HCT116 (cell line): ENCODE measurements around the gene MUC22. TPM values are rescaled to one million over a fixed set of nuclear protein-coding genes. Genes with fewer than 3 reads are reported as not detected.
A peak's percentile ranks its signal among the peaks of the same experiment; 100 is the strongest.

Source experiments
- ATAC-seq: fragments of 200-7000 bp; cut with Tn5 transposase; 2 replicates; pipeline ENCODE4 v1.9.1; 2020; ENCODE audit warnings: mild to moderate bottlenecking, moderate library complexity
- BruUV-seq: library from RNA; stranded (reverse); fragments of 400-500 nt; replicated peaks from 2 replicates; lab custom pipeline; 2021; lab: Mats Ljungman, UMichigan
- CTCF ChIA-PET: fragments of 300-600 bp; sonication (Branson Sonifier 250); formaldehyde crosslinking; loops from one replicate; lab custom pipeline; 2021; ENCODE audit warnings: antibody characterized with exemption; lab: Charles Lee
- POLR2A ChIA-PET: fragments of 300-600, 350-600 bp; sonication (Branson Sonifier 250); formaldehyde crosslinking; loops from one replicate; lab custom pipeline; 2021; ENCODE audit warnings: antibody characterized with exemption; lab: Charles Lee
- RAD21 ChIA-PET, 2 experiments: fragments of 300-600 bp; sonication (Branson Sonifier 250); formaldehyde crosslinking; loops; one replicate each; lab custom pipeline; 2023; ENCODE audit warnings: low total read pairs in 2 of 2; ENCODE audit not compliant: uncharacterized antibody in 2 of 2, unreplicated experiment in 2 of 2, low non-redundant PET in 1 of 2; lab: Charles Lee
- DNase-seq: peaks from one replicate; pipeline ENCODE4 v3.0.0-alpha.2; 2010; ENCODE audit warnings: low read depth, low spot score
- H2AFZ ChIP-seq: fragments of 200-600 bp; shearing (Covaris generic), sonication (generic); 2 replicates; pipeline ENCODE4 v1.6.1; 2017; ENCODE audit warnings: low read depth, mixed run types, mixed read lengths, antibody characterized with exemption, low read length; ENCODE audit not compliant: poor library complexity, severe bottlenecking
- H3K27ac ChIP-seq: 2 replicates; pipeline ENCODE4 v1.5.1; 2012; ENCODE audit warnings: low read depth, low read length
- H3K27me3 ChIP-seq: fragments of 200-600 bp; sonication (generic); 2 replicates; pipeline ENCODE4 v1.6.1; 2016; ENCODE audit warnings: mixed run types, low read length, mixed read lengths; ENCODE audit not compliant: insufficient read depth
- H3K36me3 ChIP-seq, 2 experiments: fragments of 200-500 bp in 1 of 2; fragments of 200-600 bp in 1 of 2; sonication (Bioruptor generic) in 1 of 2; sonication (generic) in 1 of 2; 2 replicates each; pipeline versions ENCODE4 v1.5.1 to v1.6.1; 2014 to 2016; ENCODE audit warnings: low read length in 2 of 2, inconsistent platforms in 1 of 2, mixed read lengths in 1 of 2, mixed run types in 1 of 2; ENCODE audit not compliant: insufficient read depth in 2 of 2, control insufficient read depth in 1 of 2
- H3K4me1 ChIP-seq, 2 experiments: fragments of 200-600 bp in 1 of 2; sonication (generic) in 1 of 2; 2 replicates each; pipeline versions ENCODE4 v1.5.1 to v1.6.1; 2012 to 2017; ENCODE audit warnings: low read length in 2 of 2, inconsistent platforms in 1 of 2, mild to moderate bottlenecking in 1 of 2, mixed read lengths in 1 of 2, mixed run types in 1 of 2, moderate library complexity in 1 of 2; ENCODE audit not compliant: insufficient read depth in 2 of 2, control insufficient read depth in 1 of 2
- H3K4me2 ChIP-seq: fragments of 200-600 bp; sonication (generic); 2 replicates; pipeline ENCODE4 v1.6.1; 2017; ENCODE audit warnings: mixed run types, low read length, mixed read lengths
- H3K4me3 ChIP-seq, 2 experiments: fragments of 200-600 bp in 1 of 2; sonication (generic) in 1 of 2; replicated peaks in 1 of 2; 2 replicates each; pipeline ENCODE4 v1.5.1; 2011 to 2016; ENCODE audit warnings: low read length in 2 of 2, control low read depth in 1 of 2, low read depth in 1 of 2, mild to moderate bottlenecking in 1 of 2, mixed read lengths in 1 of 2, mixed run types in 1 of 2
- H3K79me2 ChIP-seq: fragments of 200-600 bp; sonication (generic); 2 replicates; pipeline ENCODE4 v1.6.1; 2017; ENCODE audit warnings: mild to moderate bottlenecking, mixed run types, low read length, moderate library complexity, mixed read lengths; ENCODE audit not compliant: insufficient read depth
- H3K9ac ChIP-seq: fragments of 200-600 bp; sonication (generic); 2 replicates; pipeline ENCODE4 v1.6.1; 2016; ENCODE audit warnings: low read length, mixed read lengths
- H3K9me2 ChIP-seq: fragments of 200-600 bp; sonication (generic), shearing (Covaris generic); 2 replicates; pipeline ENCODE4 v1.6.1; 2017; ENCODE audit warnings: mixed run types, mild to moderate bottlenecking, moderate library complexity; ENCODE audit not compliant: insufficient read depth
- H3K9me3 ChIP-seq, 2 experiments: fragments of 200-500 bp in 1 of 2; fragments of 200-600 bp in 1 of 2; sonication (Bioruptor generic) in 1 of 2; sonication (generic) in 1 of 2; 2 replicates each; pipeline ENCODE4 v1.6.1; 2014 to 2017; ENCODE audit warnings: low read length in 2 of 2, mixed read lengths in 2 of 2, inconsistent platforms in 1 of 2, low read depth in 1 of 2, mild to moderate bottlenecking in 1 of 2, mixed run types in 1 of 2, moderate library complexity in 1 of 2; ENCODE audit not compliant: control insufficient read depth in 1 of 2, insufficient read depth in 1 of 2
- H4K20me1 ChIP-seq: fragments of 200-600 bp; sonication (generic), shearing (Covaris generic); 2 replicates; pipeline ENCODE4 v1.6.1; 2017; ENCODE audit warnings: mixed run types, mild to moderate bottlenecking, moderate library complexity; ENCODE audit not compliant: insufficient read depth
- CBX3 ChIP-seq: IDR thresholded peaks from 2 replicates; pipeline ENCODE4 v1.6.1; 2012; ENCODE audit warnings: low read depth
- CTCF ChIP-seq, 3 experiments: fragments of 200-600 bp in 1 of 3; sonication (generic) in 1 of 3; IDR thresholded peaks in 2 of 3; conservative IDR thresholded peaks in 1 of 3; 2 replicates each; pipeline ENCODE4 v1.5.1; 2012 to 2017; ENCODE audit warnings: low read depth in 2 of 3, low read length in 2 of 3, antibody characterized with exemption in 1 of 3, borderline replicate concordance in 1 of 3, control low read depth in 1 of 3, mild to moderate bottlenecking in 1 of 3, mixed read lengths in 1 of 3, mixed run types in 1 of 3, moderate library complexity in 1 of 3; ENCODE audit not compliant: insufficient read depth in 1 of 3
- EGR1 ChIP-seq: IDR thresholded peaks from 2 replicates; pipeline ENCODE4 v1.6.1; 2012; ENCODE audit warnings: low read depth
- RAD21 ChIP-seq: IDR thresholded peaks from 2 replicates; pipeline ENCODE4 v1.6.1; 2012; ENCODE audit warnings: low read depth, mild to moderate bottlenecking
- SRF ChIP-seq: IDR thresholded peaks from 2 replicates; pipeline ENCODE4 v1.6.1; 2012; ENCODE audit warnings: low read depth
- TCF7L2 ChIP-seq: IDR thresholded peaks from 2 replicates; pipeline ENCODE4 v1.7.0; 2011; ENCODE audit warnings: borderline replicate concordance, inconsistent platforms; ENCODE audit not compliant: insufficient read depth, insufficient read length; ENCODE audit errors: extremely low read depth
- intact Hi-C: fragments of 100-400 bp; cut with micrococcal nuclease; formaldehyde crosslinking; loops from 2 replicates; pipeline ENCODE4 v1.10.0; 2022
- total RNA-seq: library from RNA; stranded (reverse); gene quantifications from one replicate; pipeline ENCODE4 v1.2.1, GENCODE V29; 2021; ENCODE audit not compliant: unreplicated experiment

The MUC22 gene
- total RNA-seq, 1 experiment from 2014 or later, result not detected

GRCh38 chr6:31083742-31084354 lies 73.6 kb downstream of the MUC22 start:
- peak overlapping the region; percentile 73 for H2AFZ ChIP-seq
- peak; percentile 35 to 57 (median 47); a peak in 5 of 6 replicates for TF ChIP-seq CTCF (IDR thresholded peaks at IDR 0.05 in 2 of 3, conservative IDR thresholded peaks at IDR 0.05 in 1 of 3; ENCODE audit: borderline replicate concordance in 1 of 3, insufficient read depth in 1 of 3, low read depth in 2 of 3, low read length in 2 of 3)
- peak; percentile 83 for TF ChIP-seq SRF
- TF ChIP-seq RAD21, result peak; percentile 49; the same call in 1 of the 2 replicates
- TF ChIP-seq CBX3, result peak; percentile 71; the same call in 1 of the 2 replicates
- TF ChIP-seq TCF7L2, result no peak
- no peak for TF ChIP-seq EGR1
- H3K4me1 ChIP-seq, result peaks cover 15 to 36% of the 10 kb centered on the region in 2 experiments
- RAD21 ChIA-PET, result no interaction called here
- no peak overlapping the region for H3K27ac ChIP-seq
- peak; percentile 61 for DNase-seq
- peak; percentile 73 for ATAC-seq
- H3K9ac ChIP-seq, result no peak overlapping the region
- no peaks in the 10 kb centered on the region for H3K9me3 ChIP-seq
- no TSS peak for BruUV-seq
- H4K20me1 ChIP-seq, result no peaks in the 10 kb centered on the region
- no peaks in the 10 kb centered on the region for H3K36me3 ChIP-seq
- intact Hi-C loops, result loop anchor here (5.0 to 10.0 kb wide), 2 partner anchors 339 to 602 kb away; partner anchors contain the start of genes FLOT1 and IER3
- CTCF ChIA-PET, result interaction anchor here (0.8 to 1.8 kb wide), 10 partner anchors 11 to 602 kb away, joined by 3 to 8 read pairs (median 4); partner anchors contain the start of genes PSORS1C1 and VARS2
- no peaks in the 10 kb centered on the region for H3K9me2 ChIP-seq
- H3K27me3 ChIP-seq, result no peaks in the 10 kb centered on the region
- peak overlapping the region; percentile 17; the same call in 1 of the 2 replicates for H3K4me2 ChIP-seq
- H3K4me3 ChIP-seq, result no peak overlapping the region
- POLR2A ChIA-PET, result interaction anchor here (1.3 kb wide), 1 partner anchor 31 kb away, joined by 11 read pairs; the partner anchor contains the start of gene PSORS1C1
- H3K79me2 ChIP-seq, result no peaks in the 10 kb centered on the region

Other genes starting within 250 kb of the MUC22 start
- gene DDR1, start 126.0 kb upstream of the MUC22 start, total RNA-seq, result 211 TPM
- gene GTF2H4, start 102.3 kb upstream of the MUC22 start, total RNA-seq, result 59.7 TPM
- 39.8 TPM for gene VARS2, start 96.2 kb upstream of the MUC22 start, total RNA-seq
- gene SFTA2, start 78.3 kb upstream of the MUC22 start, total RNA-seq, result not detected
- 0.15 TPM for gene MUCL3, start 69.5 kb upstream of the MUC22 start, total RNA-seq
- gene MUC21, start 26.8 kb upstream of the MUC22 start, total RNA-seq, result not detected
- not detected for gene C6orf15, start 102.1 kb downstream of the MUC22 start, total RNA-seq
- gene PSORS1C1, start 104.3 kb downstream of the MUC22 start, total RNA-seq, result 9.8 TPM
- 0.12 TPM for gene CDSN, start 110.0 kb downstream of the MUC22 start, total RNA-seq
- gene PSORS1C2, start 128.6 kb downstream of the MUC22 start, total RNA-seq, result not detected
- gene CCHCR1, start 147.3 kb downstream of the MUC22 start, total RNA-seq, result 40.7 TPM
- 15.4 TPM for gene TCF19, start 148.1 kb downstream of the MUC22 start, total RNA-seq
- 1.9 TPM for gene POU5F1, start 160.2 kb downstream of the MUC22 start, total RNA-seq